GM19240 (cell line): ENCODE measurements around the gene SFSWAP.
"Not testable (repeated sequence)": the region's sequence is repeated elsewhere in the genome, so short reads cannot be mapped to it uniquely, and the experiment has no call there.

Experiments used
- DNase-seq: peaks from one replicate; pipeline ENCODE4 v3.0.0; 2011; ENCODE audit warnings: low spot score; ENCODE audit not compliant: insufficient read length

SFSWAP gene

DNA sequence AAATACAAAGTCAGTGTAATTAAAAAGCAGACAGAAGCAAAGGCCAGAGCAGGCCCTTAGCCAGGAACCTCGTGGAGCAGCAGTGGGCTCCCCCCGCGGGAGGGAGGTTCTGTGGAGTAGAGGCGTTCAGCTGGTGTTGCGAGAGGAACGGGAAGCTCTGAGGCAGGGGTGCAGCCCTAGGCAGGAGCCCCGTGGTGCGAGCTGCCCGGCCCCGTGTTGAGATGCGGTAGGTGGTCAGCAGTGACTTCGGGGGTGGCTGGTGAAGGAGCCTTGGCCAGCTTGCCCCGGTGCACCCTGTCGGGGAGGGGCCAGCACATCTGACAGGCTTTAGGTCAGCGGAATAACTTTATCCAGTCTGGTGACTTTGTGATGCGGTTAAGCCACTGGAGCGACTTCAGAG, 46.2 kb downstream of the SFSWAP start:
- no peak for DNase-seq

DNA sequence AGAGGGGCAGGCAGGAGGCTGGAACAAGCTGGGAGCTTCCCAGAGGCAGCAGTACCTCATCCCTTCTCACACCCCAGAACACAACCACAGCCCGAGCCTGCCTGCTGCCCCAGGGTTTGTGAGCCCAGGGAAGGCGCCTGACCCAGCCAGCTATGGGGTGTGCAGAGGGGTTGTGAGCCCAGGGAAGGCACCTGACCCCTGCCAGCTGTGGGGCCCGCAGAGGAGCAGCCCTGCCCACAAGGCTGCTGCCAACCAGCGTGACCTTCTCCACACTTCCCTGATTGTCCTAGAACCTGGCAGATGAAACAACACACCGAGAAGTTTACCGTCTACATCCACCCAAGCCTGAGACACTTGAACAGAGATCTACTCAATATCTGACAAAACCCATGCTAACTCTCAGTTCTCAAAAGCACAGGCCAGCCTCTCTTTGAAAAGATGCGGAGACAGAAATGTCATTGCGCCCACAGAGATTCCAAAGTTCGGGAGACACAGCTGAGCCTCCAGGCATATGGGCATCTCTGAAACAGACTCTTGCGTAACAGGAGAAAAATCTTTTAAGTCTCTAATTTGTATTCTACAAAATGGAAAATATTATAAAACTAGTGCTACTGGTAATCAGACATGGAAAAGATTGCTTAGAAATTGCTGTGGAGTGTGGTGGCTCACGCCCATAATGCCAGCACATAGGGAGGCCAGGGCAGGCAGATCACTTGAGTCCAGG, 47.3 kb downstream of the SFSWAP start:
- no peak for DNase-seq

DNA sequence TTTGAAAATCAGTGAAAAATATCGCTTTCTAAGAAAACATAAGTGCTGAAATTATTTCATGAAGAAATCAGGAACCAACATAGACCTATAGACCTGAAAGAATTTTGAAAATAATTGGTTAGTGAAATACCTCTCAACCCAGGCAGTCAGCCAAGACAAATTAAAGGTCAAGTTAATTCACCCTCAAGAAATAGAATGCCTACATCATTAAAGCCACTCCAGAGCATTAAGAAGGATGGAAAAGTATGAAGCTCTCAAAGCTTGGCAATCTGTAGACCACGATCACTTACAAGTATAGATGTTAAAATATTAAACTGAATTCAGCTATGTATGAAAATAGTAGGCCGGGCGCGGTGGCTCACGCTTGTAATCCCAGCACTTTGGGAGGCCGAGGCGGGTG, 48.3 kb downstream of the SFSWAP start:
- DNase-seq: no peak

DNA sequence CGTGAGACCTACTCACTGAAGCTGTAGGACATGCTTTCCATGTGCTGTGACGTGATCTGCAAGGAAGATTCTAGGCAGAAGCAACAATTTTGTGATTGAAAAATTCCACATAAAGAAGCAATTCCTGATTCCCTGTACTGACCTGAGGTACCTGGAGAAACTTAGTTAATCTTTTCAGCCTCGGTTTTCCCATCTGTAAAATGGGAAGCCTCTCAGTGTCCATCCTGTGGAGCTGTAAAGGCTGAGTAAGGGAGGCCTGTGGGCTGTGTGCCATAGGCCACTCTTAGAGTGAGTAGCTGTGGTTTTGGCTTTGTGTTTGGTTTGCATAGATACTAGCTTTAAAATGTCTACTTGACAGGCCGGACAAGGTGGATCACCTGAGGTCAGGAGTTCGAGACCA, 50.7 kb downstream of the SFSWAP start:
- no peak for DNase-seq

DNA sequence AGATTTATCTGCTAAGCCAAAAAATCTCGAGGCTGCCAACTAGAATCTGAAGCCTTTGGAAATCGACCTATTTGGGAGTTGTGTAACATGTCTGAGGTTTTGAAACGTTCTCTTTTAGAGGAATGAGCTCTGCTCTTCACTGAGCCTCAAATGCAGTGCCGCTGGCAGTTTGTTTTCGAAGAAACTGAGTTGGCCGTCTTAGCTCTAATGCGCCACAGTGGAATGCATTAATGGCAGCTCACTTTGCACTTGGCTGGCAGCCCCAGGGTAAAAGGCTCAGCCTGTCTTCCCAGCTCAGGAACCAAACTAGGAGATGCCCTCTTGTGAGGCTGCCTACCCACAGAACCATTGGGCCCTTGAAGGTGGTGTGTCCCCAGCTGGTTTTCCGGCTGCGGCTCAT, 53.8 kb downstream of the SFSWAP start:
- DNase-seq: no peak

DNA sequence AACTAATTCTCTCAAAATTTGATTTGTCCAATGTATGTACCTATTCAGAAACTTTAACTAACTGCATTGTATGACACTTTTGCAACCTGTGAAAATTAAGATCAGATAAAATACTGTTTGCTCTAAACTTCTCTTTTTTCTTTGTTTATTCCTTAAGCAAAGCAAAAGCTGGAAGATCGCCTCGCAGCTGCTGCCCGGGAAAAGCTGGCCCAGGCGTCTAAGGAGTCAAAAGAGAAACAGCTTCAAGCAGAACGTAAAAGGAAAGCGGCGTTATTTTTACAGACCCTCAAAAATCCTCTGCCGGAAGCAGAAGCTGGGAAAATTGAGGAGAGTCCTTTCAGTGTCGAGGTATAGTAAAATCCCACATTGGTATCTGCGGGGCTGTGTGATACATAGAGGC, 55.1 kb downstream of the SFSWAP start:
- DNase-seq: no peak

DNA sequence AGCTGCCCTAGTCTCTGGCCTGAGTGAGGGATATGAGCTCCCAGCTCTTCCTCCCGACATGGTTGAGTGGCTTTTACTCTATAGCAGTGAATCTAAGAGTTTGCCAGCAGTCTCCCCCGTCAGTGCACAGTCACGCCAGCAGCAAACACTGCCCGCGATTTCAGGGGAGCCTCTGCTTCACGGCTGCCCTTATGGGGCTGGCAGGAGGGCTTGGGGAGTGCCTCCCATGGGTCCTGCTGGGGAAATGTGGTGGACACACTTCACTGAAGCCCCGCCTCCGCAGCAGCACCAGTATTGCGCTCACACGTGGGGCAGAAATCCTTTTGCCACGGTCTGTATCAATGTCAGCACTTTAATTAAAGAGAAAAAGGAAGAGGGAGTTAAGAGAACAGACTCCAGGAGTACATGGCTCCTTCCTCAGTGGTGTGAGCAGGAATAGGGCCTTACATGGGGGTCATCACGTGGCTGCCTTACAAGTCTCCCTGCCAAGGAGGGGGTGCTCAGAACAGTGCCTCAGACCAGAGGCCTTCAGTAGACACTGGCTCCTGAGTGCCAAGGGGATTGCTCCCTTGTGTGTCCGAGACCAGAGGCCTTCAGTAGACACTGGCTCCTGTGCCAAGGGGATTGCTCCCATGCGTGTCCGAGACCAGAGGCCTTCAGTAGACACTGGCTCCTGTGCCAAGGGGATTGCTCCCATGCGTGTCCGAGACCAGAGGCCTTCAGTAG, 55.7 kb downstream of the SFSWAP start:
- no peak for DNase-seq

DNA sequence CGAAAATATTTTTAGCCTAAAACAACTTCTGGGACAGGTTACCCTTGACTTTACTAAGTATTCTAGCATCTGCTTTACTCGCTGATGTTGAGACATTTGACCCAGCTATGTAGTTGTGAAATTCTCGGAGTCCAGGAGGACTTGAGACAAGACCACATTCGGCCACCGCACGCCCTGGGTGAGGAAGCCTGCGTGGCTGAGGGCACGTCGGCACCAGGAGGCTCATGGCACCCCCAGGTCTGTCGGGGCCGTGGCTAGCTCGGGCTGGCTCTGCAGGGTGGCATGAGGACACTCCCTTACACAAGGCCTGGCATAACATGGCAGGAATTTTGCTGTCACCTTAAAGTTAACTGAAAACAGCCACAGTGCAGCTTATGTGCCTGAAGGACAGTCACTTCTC, 59.2 kb downstream of the SFSWAP start:
- no peak for DNase-seq

DNA sequence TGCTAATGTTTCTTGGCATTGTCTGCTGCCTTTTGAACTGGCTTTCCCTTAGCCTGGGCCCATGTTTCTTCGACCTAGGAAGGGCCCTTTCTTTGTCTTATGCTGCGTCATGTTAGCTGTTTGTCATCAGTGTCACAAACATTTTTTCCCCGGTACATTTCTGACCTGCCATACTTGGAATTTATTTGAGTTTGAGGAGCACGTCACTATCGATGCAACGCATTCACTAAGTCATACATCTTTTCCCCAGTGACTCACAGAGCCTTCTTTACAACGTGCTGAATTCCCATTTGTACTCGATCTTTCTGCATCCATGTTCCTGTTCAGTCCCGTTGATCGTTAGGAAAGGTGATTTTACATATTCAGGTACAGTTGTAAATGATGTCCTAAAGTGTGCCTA, 61.1 kb downstream of the SFSWAP start:
- no peak for DNase-seq

DNA sequence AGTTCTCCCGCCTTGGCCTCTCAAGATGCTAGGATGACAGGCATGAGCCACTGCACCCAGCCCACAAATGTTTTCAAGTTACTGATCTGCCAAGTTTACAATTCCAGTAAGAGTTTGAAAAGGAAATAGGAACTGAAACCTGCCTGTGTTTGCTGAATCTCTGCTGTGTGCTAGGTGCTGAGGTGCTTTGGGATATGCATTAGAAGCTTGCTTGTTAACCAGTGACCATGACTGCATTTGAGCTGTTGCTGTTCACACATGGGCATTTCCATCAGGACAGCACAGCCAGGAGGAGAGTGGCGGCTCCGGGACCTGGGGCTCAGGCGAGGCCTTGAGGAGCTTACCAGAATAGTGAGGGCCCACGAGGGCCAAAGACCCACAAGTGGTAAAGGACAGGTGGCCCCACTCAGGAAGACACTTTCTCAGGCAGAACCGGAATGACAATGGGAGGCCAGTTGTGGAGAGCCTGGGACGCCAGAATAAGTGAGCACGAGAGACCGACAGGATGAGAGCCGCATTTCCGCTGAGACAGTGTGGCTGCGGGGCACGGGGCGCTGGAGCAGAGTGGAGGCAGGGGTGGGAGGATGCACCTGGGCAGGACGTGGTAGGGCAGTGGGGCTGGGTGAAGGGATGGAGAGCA, 62.8 kb downstream of the SFSWAP start:
- DNase-seq: peak; percentile 60

DNA sequence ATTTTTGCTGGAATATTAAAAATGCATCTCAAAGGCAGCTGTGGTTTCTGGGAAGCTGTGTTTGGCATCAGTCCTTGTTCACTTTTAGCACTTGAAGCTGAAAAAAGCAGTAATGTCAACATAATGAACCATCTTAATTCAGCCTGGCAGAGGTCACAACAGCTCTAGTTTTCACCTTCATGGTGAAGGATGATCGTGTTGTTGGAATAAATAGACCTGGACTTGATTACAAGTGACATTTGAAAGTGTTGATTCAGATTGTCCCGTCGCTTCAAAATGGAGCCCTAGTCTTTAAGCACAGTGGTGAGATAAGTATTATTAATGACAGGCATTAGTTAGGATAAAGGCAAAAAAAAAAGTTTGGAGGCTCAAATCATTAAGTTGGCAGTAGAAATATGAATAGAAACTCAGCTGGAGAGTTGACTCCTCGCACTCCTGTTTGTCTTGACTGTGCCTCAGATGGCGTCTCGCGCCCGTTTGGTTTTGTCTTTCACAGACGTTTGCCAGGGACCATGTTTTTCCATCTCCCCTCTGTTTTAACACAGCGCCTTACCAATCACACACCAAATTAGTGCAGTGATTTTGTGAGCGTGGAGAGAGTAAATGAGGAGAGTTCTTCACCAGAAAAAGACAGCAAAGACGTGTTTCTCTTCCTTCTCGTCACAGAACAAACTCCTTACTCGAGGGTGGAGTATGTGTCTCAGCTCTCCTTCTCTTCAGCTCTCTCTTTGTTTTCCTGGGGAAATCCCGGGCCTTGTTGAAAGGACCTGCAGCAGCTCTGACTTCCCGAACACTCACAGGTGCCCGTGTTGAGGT, 63.9 kb downstream of the SFSWAP start:
- DNase-seq: no peak

DNA sequence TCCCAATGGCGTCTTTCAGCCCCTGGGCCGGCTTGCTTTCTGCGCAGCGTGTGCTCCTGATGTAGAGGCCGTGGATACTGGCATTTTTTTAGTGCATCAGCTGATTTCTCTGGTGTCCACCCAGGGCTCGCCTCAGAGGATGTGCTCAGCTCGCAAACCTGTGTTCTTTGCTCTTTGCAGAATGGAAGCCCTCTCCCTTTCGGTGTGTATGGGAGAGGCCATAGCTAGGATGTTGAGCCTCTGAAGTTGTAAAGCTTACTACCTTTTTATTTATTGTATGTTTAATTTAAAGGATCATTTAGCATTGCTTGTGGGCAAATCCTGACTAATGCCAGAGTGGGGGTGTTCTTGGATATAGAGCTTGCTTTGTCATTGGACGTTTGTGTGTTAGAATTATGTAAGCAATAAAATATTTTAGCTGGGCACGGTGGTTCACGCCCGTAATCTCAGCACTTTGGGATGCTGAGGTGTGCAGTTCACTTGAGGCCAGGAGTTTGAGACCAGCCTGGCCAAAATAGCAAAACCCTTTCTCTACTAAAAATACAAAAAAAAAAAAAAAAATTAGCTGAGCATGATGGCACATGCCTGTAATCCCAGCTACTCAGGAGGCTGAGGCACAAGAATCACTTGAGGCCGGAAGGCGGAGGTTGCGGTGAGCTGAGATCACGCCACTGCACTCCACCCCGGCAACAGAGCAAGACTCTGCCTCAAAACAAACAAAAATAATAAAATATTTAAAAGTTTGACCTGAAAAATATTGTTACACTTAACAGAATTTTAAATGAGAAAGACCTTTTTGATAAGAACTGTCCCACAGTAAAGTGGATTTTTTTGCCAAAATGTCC, 64.7 kb downstream of the SFSWAP start:
- DNase-seq: no peak

DNA sequence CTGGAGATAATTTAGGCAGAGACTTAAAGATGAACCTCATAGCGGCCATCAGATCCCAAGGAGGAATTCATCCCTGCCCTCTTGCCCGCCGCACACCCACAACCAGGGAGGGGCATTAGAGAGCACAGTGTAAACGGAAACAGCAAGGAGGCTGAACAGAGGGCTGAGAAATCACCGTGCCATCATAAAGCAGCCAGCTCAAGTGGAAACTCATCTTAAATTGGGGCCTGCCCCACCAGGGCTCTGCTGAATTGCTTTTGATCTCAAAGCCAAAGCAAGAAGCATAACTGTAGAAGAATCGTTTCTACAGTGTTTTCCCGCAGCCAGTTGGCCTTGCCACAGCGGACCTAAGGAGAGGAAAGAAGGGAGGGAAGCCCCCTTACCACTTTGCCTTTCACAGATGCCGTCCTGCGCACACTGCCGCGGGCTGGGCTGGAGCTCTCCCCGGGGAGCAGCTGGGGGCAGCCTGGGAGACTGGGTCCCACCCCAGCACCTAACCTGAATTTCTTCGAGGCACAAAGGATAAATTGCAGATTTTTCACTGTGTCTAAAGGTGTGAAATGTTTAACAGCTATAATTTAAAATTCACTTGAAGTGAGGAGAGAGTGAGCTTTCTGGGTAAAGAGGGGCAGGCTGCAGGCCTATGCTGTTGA, 65.5 kb downstream of the SFSWAP start:
- DNase-seq: no peak

DNA sequence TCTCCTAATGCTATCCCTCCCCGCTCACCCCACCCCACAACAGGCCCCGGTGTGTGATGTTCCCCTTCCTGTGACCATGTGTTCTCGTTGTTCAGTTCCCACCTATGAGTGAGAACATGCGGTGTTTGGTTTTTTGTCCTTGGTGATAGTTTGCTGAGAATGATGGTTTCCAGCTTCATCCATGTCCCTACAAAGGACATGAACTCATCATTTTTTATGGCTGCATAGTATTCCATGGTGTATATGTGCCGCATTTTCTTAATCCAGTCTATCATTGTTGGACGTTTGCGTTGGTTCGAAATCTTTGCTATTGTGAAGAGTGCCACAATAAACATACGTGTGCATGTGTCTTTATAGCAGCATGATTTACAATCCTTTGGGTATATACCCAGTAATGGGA, 66.4 kb downstream of the SFSWAP start:
- DNase-seq: not testable (repeated sequence)

DNA sequence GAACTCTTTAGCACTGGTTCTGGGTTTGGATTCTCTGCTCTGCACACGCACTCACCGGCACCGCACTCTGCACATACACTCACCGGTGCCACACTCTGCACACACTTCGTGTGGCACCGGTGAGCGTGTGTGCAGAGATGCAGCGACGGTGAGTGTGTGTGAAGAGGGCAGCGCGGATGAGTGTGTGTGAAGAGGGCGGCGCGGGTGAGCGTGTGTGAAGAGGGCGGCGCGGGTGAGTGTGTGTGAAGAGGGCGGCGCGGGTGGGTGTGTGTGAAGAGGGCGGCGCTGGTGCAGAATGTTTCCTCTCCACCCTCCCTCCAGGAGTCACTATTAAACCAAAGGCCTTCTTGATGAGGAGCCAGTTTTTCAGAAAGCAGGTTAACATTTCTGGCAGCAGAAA, 68.1 kb downstream of the SFSWAP start:
- no peak for DNase-seq

DNA sequence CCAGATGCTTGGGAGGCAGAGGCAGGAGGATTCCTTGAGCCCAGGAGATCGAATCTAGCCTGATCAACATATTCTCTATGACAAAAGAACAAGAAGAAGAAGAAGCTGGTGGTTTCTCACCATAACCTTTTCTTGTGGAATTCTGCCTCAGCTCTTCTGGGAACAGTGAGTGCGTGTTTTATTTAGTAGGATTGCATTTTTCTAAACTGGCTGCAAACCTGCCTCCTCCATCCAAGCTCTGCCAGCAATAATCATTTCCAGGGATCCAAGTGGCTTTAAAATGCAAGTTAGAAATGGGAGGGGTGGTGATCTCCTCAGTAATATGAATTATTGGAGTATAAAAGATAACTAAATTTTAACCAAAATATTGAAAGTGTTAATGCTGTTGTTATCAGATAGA, 71.2 kb downstream of the SFSWAP start:
- no peak for DNase-seq

DNA sequence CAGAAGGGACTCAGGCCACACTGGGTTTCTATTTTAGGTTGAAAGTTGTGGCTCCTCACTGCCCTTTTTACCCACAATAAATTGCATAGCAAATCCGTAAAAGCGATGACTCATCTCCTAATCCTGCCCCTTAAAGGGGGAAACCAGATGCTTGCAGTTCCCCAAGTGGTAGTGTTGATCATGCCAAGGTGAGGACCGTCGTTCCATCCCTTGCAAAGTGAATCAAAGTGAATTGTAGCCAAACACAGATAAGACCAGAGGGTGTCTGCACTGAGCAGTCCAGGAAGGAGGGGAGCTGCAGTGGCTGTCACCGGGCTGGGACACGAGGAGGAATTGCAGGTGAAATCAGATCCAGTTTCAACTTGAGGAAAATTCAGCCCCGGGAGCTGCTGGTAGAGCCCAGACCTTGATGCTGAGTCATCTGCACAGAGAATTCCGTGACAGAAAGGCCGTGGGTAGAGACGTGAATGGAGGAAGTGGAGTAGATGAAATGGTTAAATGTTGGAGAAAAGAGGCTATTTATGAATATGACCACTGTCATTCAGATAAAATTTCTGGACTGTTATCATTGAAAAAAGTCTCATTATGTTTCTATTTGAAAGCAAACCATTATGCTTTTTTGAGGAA, 73.1 kb downstream of the SFSWAP start:
- no peak for DNase-seq

DNA sequence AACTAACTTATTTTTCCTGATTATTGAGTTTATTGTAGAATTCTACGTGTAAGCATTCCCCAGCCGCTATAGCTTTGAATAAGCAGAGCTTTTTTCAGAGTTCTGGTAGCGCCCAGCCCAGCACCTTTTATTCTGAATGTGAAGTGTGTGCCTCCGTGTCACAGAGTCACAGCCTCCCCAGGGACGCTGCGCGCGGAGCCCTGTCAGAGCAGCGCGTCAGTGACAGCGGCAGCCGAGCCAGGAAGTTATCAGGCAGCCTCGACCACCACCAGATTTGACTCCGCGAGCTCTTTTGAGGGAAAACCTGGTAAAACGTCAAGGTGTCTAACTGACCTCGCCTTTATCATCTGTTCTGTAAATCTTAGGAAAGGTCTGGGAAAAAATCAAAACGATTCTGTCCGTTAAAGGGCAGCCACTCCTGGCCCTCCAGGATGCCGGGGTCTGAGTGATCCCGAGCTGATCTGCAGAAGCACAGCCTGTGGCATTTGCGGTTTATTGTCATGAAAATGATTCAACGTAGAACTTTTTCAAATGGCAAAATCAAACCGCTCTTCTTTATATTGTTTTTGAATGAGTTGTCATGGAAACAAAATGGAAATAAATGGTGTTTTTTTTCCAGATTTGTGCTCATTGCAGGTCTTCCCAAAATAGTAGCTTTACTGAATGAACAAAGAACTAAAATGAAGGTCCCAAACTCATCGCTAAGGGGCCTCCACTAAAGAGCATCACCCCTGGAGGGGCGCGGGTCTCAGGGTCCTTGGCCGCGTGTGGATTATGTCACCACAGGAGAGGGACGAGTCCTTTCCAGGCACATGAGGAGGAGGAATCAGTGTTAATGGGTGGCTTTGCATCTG, 74.2 kb downstream of the SFSWAP start:
- no peak for DNase-seq

DNA sequence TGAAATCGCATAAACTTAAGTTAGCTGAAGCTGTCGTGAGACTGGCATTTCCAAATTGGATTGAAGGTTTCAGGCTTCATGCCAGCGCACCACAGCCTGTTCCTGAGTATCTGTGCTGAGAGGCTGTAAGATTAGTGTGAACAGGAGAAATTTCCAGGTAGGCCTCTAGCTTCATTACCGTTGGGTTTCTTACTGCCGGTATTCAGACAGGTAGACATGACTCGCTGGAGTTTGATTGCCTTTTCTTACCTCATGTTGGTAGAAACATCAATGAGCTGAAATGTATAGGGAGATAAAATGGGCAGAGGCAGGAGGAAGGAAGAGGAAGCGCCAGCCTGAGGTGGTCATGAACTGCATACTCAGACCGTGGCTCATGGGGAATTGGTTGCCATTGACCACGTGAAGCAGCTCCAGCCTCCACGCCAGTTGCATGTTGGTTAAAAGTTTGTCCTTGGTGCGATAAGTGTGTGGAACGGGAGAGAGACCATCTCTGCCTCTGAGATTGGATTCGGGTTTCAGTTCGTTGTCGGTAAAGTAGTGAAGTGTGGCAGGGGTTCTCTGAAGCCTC, 75.0 kb downstream of the SFSWAP start:
- no peak for DNase-seq
